ENCODE measurements around the gene LMF1.
A peak's percentile ranks its signal among the peaks of the same experiment; 100 is the strongest.

LMF1 gene

DNA sequence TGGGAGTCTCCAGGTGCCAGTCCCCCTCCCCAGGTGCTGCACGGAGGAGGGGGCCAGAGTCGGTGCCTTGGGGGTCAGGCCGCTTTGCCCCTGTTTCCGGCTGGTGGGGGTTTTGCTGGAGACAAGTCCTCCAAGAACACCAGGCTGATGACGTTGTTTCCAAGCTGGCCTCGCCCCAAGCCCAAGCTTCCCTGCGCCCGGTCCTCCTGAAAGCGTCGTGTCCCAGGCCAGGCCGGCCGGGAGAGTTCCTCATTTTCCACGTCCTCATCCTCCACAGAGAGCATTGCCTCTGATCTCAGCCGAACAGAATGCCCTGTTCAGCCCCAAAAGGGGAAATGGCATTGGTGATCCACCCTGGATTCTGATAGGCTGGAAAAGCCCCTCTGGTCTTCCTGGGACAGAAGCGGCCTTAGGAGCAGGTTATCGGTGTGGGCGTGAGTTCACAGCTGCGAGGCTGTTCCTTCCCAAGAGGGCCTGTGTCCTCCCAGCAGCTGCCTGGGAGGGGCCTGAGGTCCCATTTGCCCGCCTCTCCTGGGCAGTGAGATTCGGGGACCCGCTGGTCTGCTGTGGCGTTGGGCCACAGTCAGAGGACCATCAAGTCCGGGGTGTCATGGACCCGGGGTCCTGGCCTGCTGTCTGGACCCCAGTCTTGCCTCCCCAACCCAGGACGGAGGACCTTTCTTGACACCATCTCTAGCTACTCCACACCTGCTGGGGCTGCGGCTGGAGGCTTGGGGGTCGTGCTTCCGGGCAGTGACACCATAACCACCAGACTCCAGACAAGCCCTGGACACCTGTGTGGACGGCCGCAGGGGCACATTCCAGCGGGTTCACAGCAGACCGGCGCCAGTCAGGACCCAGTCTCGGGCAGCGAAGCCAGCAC lies 17.9 kb upstream of the LMF1 start:
- Histone ChIP-seq H3K4me3 (ENCODE audit: low read depth, low read length) (no peak overlapping the region), H3K4me1 (peaks cover 5% of the 10 kb centered on the region; the same call in 1 of the 2 replicates), H3K27me3 (peaks cover 75% of the 10 kb centered on the region), H3K9me3 (no peaks in the 10 kb centered on the region), H3K36me3 (no peaks in the 10 kb centered on the region)
- DNase-seq = no peak
- TF ChIP-seq, protein P1, sequence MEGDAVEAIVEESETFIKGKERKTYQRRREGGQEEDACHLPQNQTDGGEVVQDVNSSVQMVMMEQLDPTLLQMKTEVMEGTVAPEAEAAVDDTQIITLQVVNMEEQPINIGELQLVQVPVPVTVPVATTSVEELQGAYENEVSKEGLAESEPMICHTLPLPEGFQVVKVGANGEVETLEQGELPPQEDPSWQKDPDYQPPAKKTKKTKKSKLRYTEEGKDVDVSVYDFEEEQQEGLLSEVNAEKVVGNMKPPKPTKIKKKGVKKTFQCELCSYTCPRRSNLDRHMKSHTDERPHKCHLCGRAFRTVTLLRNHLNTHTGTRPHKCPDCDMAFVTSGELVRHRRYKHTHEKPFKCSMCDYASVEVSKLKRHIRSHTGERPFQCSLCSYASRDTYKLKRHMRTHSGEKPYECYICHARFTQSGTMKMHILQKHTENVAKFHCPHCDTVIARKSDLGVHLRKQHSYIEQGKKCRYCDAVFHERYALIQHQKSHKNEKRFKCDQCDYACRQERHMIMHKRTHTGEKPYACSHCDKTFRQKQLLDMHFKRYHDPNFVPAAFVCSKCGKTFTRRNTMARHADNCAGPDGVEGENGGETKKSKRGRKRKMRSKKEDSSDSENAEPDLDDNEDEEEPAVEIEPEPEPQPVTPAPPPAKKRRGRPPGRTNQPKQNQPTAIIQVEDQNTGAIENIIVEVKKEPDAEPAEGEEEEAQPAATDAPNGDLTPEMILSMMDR (IDR thresholded peaks at IDR 0.05; ENCODE audit: low read depth, low read length) = no peak

DNA sequence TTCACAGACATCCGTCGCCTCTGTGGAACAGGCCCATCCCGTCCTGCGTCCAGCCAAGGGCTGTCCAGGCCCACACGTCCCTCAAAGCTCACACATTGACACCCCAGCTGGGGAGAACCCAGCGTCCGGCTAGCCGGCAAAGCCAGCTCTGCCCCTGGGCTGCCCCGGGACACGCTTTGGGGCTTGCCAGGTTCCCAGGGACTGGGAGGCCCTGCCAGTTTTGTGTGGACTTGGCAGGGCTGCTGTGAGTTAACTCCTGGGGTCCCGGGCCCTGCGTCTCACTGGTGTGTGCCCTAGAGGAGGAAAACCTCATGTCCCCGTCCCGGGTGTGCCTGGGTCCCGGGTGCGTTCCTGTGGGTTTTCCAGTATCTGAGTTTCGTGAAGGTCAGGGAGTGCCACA lies 17.1 kb upstream of the LMF1 start:
- no peaks in the 10 kb centered on the region for H3K36me3 ChIP-seq
- DNase-seq = no peak
- H3K9me3 ChIP-seq = no peaks in the 10 kb centered on the region
- no peak overlapping the region for H3K4me3 ChIP-seq (ENCODE audit: low read depth, low read length)
- H3K4me1 ChIP-seq = peaks cover 5% of the 10 kb centered on the region; the same call in 1 of the 2 replicates
- TF ChIP-seq, protein P1 (IDR thresholded peaks at IDR 0.05; ENCODE audit: low read depth, low read length) = no peak
- peaks cover 83% of the 10 kb centered on the region for H3K27me3 ChIP-seq

DNA sequence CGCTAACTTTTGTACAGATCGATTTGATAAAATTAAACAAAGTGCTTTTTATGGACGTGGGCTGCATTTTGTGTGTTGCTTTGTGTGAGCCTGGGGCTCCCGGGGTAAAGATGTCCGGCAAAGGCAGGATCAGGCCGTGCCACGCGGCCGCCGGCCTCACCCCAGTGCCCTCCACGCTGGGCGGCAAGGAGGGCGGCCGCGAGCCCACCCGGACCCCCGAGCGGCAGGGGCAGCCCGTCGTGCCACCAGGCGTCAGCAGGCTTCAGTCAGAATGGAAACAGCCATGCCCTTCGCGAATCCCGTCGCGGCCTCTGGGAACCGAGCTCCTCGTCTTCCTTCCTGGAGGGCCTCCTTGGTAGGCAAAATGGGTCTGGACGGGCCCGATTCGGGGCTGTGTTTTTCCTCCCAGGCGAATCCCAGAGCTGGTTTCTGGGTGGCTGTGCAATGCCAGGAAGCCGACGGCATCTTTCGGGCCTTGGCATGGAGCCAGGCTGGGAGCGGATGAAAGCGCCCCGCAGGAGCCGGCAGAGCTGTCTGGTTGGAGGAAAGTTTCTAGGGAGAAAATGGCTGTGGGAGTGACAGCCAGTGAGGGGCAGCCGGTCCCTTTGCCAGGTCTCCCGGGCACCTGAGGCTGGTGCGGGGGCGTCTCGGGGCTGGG lies 16.3 kb upstream of the LMF1 start:
- Histone ChIP-seq H3K36me3 (no peaks in the 10 kb centered on the region), H3K27me3 (peaks cover 92% of the 10 kb centered on the region), H3K4me1 (peaks cover 5% of the 10 kb centered on the region; the same call in 1 of the 2 replicates), H3K4me3 (ENCODE audit: low read depth, low read length) (peak overlapping the region; percentile 11; the same call in 1 of the 2 replicates), H3K9me3 (no peaks in the 10 kb centered on the region)
- TF ChIP-seq, protein P1 (IDR thresholded peaks at IDR 0.05; ENCODE audit: low read depth, low read length) = no peak
- DNase-seq = peak; percentile 72

DNA sequence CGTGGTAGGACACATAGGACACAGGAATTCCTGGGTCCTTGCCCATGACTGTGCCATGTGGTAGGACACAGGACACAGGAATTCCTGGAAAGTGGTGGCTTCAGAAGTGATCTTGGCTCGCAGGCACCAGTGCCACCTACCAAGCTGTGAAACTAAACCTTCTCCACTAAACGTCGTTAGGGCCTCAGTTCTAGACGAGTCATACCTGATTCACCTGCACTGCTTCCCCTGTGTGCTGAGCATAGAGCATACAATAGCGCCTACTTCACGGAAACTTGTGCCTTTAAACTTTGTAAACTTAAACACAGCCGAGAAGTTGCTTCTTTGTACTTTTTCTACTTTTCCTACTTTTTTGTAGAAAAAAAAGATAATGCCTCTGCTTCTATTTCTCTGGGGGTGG lies 15.6 kb upstream of the LMF1 start:
- peaks cover 97% of the 10 kb centered on the region for H3K27me3 ChIP-seq
- no peaks in the 10 kb centered on the region for H3K9me3 ChIP-seq
- no peak for DNase-seq
- H3K4me3 ChIP-seq (ENCODE audit: low read depth, low read length) = no peak overlapping the region
- TF ChIP-seq, protein P1 (IDR thresholded peaks at IDR 0.05; ENCODE audit: low read depth, low read length) = no peak
- peaks cover 5% of the 10 kb centered on the region; the same call in 1 of the 2 replicates for H3K4me1 ChIP-seq
- H3K36me3 ChIP-seq = no peaks in the 10 kb centered on the region

DNA sequence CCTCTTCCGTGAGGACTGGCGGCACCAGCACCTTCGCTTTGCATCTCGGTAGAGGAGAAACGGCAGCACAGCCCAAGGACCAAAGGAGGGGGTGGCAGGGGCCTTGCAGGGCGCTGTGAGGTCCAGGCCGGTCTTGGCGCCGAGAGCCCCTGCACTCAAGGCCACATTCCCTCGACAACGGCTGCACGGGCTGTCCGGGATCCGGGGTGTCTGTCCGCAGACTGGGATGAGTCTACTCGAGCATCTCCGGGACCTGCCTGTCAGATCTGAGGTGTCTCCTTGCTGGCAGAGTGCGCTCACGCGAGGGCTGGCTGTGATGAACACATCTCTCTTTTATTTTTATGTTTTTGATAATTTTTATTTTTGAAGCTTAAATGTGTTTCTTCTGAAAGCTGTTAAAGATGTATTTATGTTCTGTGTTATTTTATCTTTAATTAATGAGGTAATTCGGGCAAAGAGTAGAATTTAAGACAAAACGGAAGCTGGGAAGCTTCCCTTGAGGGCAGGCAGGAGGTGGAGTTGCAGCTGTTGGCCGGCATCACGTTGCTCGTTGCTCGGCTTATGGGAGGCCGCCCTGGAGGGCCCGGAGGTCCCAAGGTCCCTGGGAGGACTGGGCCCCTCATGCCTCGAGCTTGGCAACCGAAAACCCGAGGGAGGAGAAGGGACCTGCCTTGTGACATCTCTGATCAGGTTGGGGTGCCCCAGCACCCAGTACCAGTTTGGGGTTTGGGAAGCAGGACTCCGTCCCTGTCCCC lies 15.0 kb upstream of the LMF1 start:
- no peak for DNase-seq
- TF ChIP-seq, protein P1 (IDR thresholded peaks at IDR 0.05; ENCODE audit: low read depth, low read length) = no peak
- peaks cover 98% of the 10 kb centered on the region for H3K27me3 ChIP-seq

More for the DNA sequence above, 15.0 kb upstream of the LMF1 start:
- Histone ChIP-seq H3K4me1 (peaks cover 5% of the 10 kb centered on the region; the same call in 1 of the 2 replicates), H3K9me3 (no peaks in the 10 kb centered on the region), H3K36me3 (no peaks in the 10 kb centered on the region), H3K4me3 (ENCODE audit: low read depth, low read length) (no peak overlapping the region)
